SK-N-SH (cell line): ENCODE measurements around the gene CUL3. TPM values are rescaled to one million over a fixed set of nuclear protein-coding genes. Genes with fewer than 3 reads are reported as not detected.
A peak's percentile ranks its signal among the peaks of the same experiment; 100 is the strongest.

Experiments used
- CTCF ChIA-PET: fragments of 300-600, 350-600 bp; formaldehyde crosslinking; extraction: SDS; loops from one replicate; lab custom pipeline; 2021; lab: Yijun Ruan, JAX
- POLR2A ChIA-PET: fragments of 350-600 bp; sonication (Branson Sonifier 250); formaldehyde crosslinking; extraction: SDS; loops from one replicate; lab custom pipeline; 2020; ENCODE audit warnings: antibody characterized with exemption, inconsistent platforms; lab: Yijun Ruan, JAX
- DNase-seq: peaks from one replicate; pipeline ENCODE4 v3.0.0; 2012
- H2AFZ ChIP-seq: fragments of 200-600 bp; sonication (generic); 2 replicates; pipeline ENCODE4 v1.8.1; 2016; ENCODE audit warnings: antibody characterized with exemption, mild to moderate bottlenecking, low read depth
- H3F3A ChIP-seq: fragments of 200-600 bp; sonication (generic); replicated peaks from 2 replicates; pipeline ENCODE3; 2016; ENCODE audit warnings: antibody characterized with exemption, mild to moderate bottlenecking; ENCODE audit not compliant: insufficient read depth
- H3K27ac ChIP-seq, 2 experiments: fragments of 200-500 bp in 1 of 2; fragments of 200-600 bp in 1 of 2; sonication (Bioruptor generic) in 1 of 2; sonication (generic), shearing (Covaris generic) in 1 of 2; 2 replicates each; pipeline versions ENCODE4 v1.5.1 to v1.6.1; 2014 to 2016; ENCODE audit warnings: low read depth in 2 of 2, inconsistent platforms in 1 of 2, low read length in 1 of 2, mild to moderate bottlenecking in 1 of 2, mixed read lengths in 1 of 2
- H3K27me3 ChIP-seq: fragments of 200-600 bp; sonication (generic), shearing (Covaris generic); 2 replicates; pipeline ENCODE4 v1.6.1; 2016; ENCODE audit warnings: mixed run types; ENCODE audit not compliant: insufficient read depth
- H3K36me3 ChIP-seq, 2 experiments: fragments of 200-500 bp in 1 of 2; fragments of 200-600 bp in 1 of 2; sonication (Bioruptor generic) in 1 of 2; sonication (generic) in 1 of 2; replicated peaks in 1 of 2; 2 replicates each; pipeline versions ENCODE3 to v1.5.1; 2014 to 2016; ENCODE audit warnings: low read length in 1 of 2, mild to moderate bottlenecking in 1 of 2; ENCODE audit not compliant: insufficient read depth in 2 of 2, control insufficient read depth in 1 of 2
- H3K4me1 ChIP-seq, 2 experiments: fragments of 200-500 bp in 1 of 2; fragments of 200-600 bp in 1 of 2; sonication (Bioruptor generic) in 1 of 2; sonication (generic), shearing (Covaris generic) in 1 of 2; 2 replicates each; pipeline versions ENCODE4 v1.5.1 to v1.6.1; 2014 to 2016; ENCODE audit warnings: low read depth in 1 of 2, low read length in 1 of 2, mixed run types in 1 of 2; ENCODE audit not compliant: insufficient read depth in 2 of 2, control insufficient read depth in 1 of 2
- H3K4me2 ChIP-seq: fragments of 200-600 bp; sonication (generic), shearing (Covaris generic); 2 replicates; pipeline ENCODE4 v1.6.1; 2017; ENCODE audit warnings: mixed run types
- H3K4me3 ChIP-seq, 2 experiments: fragments of 200-500 bp in 1 of 2; fragments of 200-600 bp in 1 of 2; sonication (Bioruptor generic) in 1 of 2; sonication (generic), shearing (Covaris generic) in 1 of 2; 2 replicates each; pipeline versions ENCODE4 v1.5.1 to v1.8.1; 2014 to 2016; ENCODE audit warnings: low read depth in 2 of 2, inconsistent platforms in 1 of 2, low read length in 1 of 2, mild to moderate bottlenecking in 1 of 2, mixed read lengths in 1 of 2, moderate library complexity in 1 of 2
- H3K79me2 ChIP-seq: fragments of 200-600 bp; sonication (generic); 2 replicates; pipeline ENCODE4 v1.8.1; 2017; ENCODE audit warnings: mild to moderate bottlenecking; ENCODE audit not compliant: insufficient read depth
- H3K9ac ChIP-seq: fragments of 200-600 bp; sonication (generic); 2 replicates; pipeline ENCODE4 v1.6.1; 2017; ENCODE audit warnings: mixed run types
- H3K9me2 ChIP-seq: fragments of 200-600 bp; sonication (generic); 2 replicates; pipeline ENCODE4 v1.6.1; 2017; ENCODE audit warnings: mixed run types
- H3K9me3 ChIP-seq: fragments of 200-600 bp; sonication (generic); 2 replicates; pipeline ENCODE4 v1.6.1; 2017; ENCODE audit warnings: mixed run types, mild to moderate bottlenecking, moderate library complexity
- H4K20me1 ChIP-seq: fragments of 200-600 bp; sonication (generic); 2 replicates; pipeline ENCODE4 v1.6.1; 2017; ENCODE audit warnings: mild to moderate bottlenecking, mixed run types; ENCODE audit not compliant: insufficient read depth
- ELF1 ChIP-seq: IDR thresholded peaks from 2 replicates; pipeline ENCODE4 v1.4.0; 2012
- MAX ChIP-seq: IDR thresholded peaks from 2 replicates; pipeline ENCODE4 v1.4.0; 2012; ENCODE audit warnings: low read depth
- NFIC ChIP-seq: IDR thresholded peaks from 2 replicates; pipeline ENCODE4 v1.4.0; 2012; ENCODE audit warnings: borderline replicate concordance
- NRF1 ChIP-seq: IDR thresholded peaks from 2 replicates; pipeline ENCODE4 v1.6.1; 2012; ENCODE audit warnings: low read depth, mild to moderate bottlenecking, low read length
- POLR2AphosphoS5 ChIP-seq: IDR thresholded peaks from 2 replicates; pipeline ENCODE4 v1.6.1; 2012; ENCODE audit warnings: low read depth, low read length
- RAD21 ChIP-seq: IDR thresholded peaks from 2 replicates; pipeline ENCODE4 v1.6.1; 2012; ENCODE audit warnings: mild to moderate bottlenecking, low read length
- RFX5 ChIP-seq: IDR thresholded peaks from 2 replicates; pipeline ENCODE4 v1.6.1; 2012; ENCODE audit warnings: mild to moderate bottlenecking, improper control_type of control experiment, low read length
- USF1 ChIP-seq: IDR thresholded peaks from 2 replicates; pipeline ENCODE4 v1.4.0; 2012; ENCODE audit warnings: low read depth, borderline replicate concordance
- USF2 ChIP-seq: fragments of 150-350 bp; IDR thresholded peaks from 2 replicates; pipeline ENCODE4 v1.6.1; 2017; ENCODE audit warnings: antibody characterized with exemption, low read length, low read depth, borderline replicate concordance
- ZBTB33 ChIP-seq: IDR thresholded peaks from 2 replicates; pipeline ENCODE4 v1.4.0; 2012; ENCODE audit warnings: low read depth, borderline replicate concordance
- WGBS: methylation state at CpG from one replicate; pipeline ENCODE4 v1.1.6; 2017; ENCODE audit warnings: low lambda C conversion rate; 5-methylcytosine and 5-hydroxymethylcytosine counted together
- polyA plus RNA-seq, 3 experiments: library from polyadenylated mRNA; depleted of rRNA; stranded (reverse); fragments of >200 nt; gene quantifications; 2 replicates each; pipeline ENCODE4 v1.2.3, GENCODE V29; 2012
- TF ChIP-seq, protein P1 (sequence below): fragments of 200-600 bp; sonication (generic); IDR thresholded peaks from 2 replicates; pipeline ENCODE4 v1.6.1; 2017; ENCODE audit warnings: antibody characterized with exemption, mild to moderate bottlenecking, moderate library complexity

CUL3 gene
- polyA plus RNA-seq, 1 of the 3 experiments (the other 2 are of a cell fraction): 17.3 TPM

- H3K27ac ChIP-seq: no peak overlapping the region
- no peaks in the 10 kb centered on the region for H3F3A ChIP-seq
- ChIA-PET CTCF (interaction anchor here (0.7 to 1.2 kb wide), 2 partner anchors 55 to 56 kb away, joined by 3 to 4 read pairs; no protein-coding TSS in a partner anchor), POLR2A (no interaction called here)
- no peak overlapping the region for H3K4me3 ChIP-seq
- no peaks in the 10 kb centered on the region for H3K27me3 ChIP-seq
- no peak overlapping the region for H2AFZ ChIP-seq
- no peaks in the 10 kb centered on the region for H4K20me1 ChIP-seq
- DNase-seq: no peak
- H3K4me2 ChIP-seq: no peak overlapping the region
- TF ChIP-seq, protein P1, sequence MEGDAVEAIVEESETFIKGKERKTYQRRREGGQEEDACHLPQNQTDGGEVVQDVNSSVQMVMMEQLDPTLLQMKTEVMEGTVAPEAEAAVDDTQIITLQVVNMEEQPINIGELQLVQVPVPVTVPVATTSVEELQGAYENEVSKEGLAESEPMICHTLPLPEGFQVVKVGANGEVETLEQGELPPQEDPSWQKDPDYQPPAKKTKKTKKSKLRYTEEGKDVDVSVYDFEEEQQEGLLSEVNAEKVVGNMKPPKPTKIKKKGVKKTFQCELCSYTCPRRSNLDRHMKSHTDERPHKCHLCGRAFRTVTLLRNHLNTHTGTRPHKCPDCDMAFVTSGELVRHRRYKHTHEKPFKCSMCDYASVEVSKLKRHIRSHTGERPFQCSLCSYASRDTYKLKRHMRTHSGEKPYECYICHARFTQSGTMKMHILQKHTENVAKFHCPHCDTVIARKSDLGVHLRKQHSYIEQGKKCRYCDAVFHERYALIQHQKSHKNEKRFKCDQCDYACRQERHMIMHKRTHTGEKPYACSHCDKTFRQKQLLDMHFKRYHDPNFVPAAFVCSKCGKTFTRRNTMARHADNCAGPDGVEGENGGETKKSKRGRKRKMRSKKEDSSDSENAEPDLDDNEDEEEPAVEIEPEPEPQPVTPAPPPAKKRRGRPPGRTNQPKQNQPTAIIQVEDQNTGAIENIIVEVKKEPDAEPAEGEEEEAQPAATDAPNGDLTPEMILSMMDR: no peak
- TF ChIP-seq RFX5 (no peak), NFIC (no peak)
- no peaks in the 10 kb centered on the region for H3K9me2 ChIP-seq
- H3K79me2 ChIP-seq: no peaks in the 10 kb centered on the region
- H3K4me1 ChIP-seq: peaks cover 0 to 9% of the 10 kb centered on the region in 2 experiments; a peak in 2 of 4 replicates
- WGBS: 34% methylated on average over 2 of the region's 2 CpGs
- H3K9me3 ChIP-seq: no peaks in the 10 kb centered on the region
- H3K36me3 ChIP-seq: no peaks in the 10 kb centered on the region
- no peak overlapping the region for H3K9ac ChIP-seq
Measured at GRCh38 chr2:224591220-224591619, 6.1 kb upstream of the CUL3 start.

DNA sequence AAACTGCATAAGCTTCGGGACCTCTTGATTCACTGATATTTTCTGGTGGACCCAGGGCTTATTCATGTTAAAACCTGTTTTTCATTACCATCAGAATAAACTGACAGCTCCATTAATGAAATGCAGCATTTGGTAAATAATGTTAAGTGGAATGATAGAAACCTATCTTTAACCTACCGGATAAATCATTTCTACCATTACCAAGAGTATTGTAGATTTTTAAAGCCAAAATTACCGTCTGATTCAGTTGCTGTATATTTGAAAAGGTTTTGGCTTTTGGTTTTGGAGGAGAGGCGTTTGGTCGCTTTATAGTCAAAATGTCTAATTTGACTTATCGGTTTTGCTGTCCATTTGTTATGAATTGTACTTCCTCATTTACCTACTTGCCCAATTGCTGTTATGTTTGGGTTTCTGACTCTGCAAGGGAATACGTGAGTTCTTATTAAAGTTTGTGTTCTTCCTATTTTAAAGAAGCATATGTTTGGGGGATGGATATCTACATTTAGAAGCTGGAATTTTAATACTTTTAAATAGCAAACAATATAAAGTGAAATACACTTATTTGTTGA, 1.0 kb upstream of the CUL3 start:
- Histone ChIP-seq H3K4me2 (peak overlapping the region; percentile 81), H3F3A (peaks cover 2% of the 10 kb centered on the region), H3K36me3 (peaks cover 0 to 6% of the 10 kb centered on the region in 2 experiments), H3K79me2 (peaks cover 35% of the 10 kb centered on the region), H3K4me1 (no peaks in the 10 kb centered on the region; a peak in 2 of 4 replicates), H3K27ac (peak overlapping the region; percentile 26 to 86), H4K20me1 (peaks cover 32% of the 10 kb centered on the region), H2AFZ (peak overlapping the region; percentile 96), H3K9me3 (no peaks in the 10 kb centered on the region), H3K9ac (peak overlapping the region; percentile 51; the same call in 1 of the 2 replicates), H3K4me3 (peak overlapping the region; percentile 67 to 73), H3K9me2 (no peaks in the 10 kb centered on the region), H3K27me3 (no peaks in the 10 kb centered on the region)
- CTCF ChIA-PET: interaction anchor here (1.1 to 1.5 kb wide), 2 partner anchors 61 to 217 kb away, joined by 3 to 4 read pairs; no protein-coding TSS in a partner anchor
- no peak for DNase-seq
- POLR2A ChIA-PET: interaction anchor here (0.9 kb wide), 1 partner anchor 9 kb away, joined by 3 read pairs; no protein-coding TSS in a partner anchor
- WGBS: 17% methylated on average over 7 of the region's 7 CpGs
- TF ChIP-seq ZBTB33 (no peak), POLR2AphosphoS5 (no peak), ELF1 (no peak), RAD21 (no peak), USF1 (no peak), NRF1 (no peak), USF2 (no peak), MAX (no peak)
- TF ChIP-seq, protein P1: no peak
